Measurements from ENCODE around the gene RBM47.
"Not testable (repeated sequence)": the region's sequence is repeated elsewhere in the genome, so short reads cannot be mapped to it uniquely, and the experiment has no call there.

The RBM47 gene

GRCh38 chr4:40441430-40441829 is 188.2 kb downstream of the RBM47 start:
- DNase-seq (ENCODE audit: low read depth) = no peak

- no peak for DNase-seq (ENCODE audit: low read depth)
Measured at GRCh38 chr4:40439519-40439918, 190.1 kb downstream of the RBM47 start.

- no peak for DNase-seq (ENCODE audit: low read depth)
Measured at GRCh38 chr4:40438384-40439026, 191.2 kb downstream of the RBM47 start.

GRCh38 chr4:40437741-40438383 is 191.8 kb downstream of the RBM47 start:
- DNase-seq (ENCODE audit: low read depth) = no peak

- DNase-seq (ENCODE audit: low read depth) = not testable (repeated sequence)
Measured at GRCh38 chr4:40435306-40435705, 194.4 kb downstream of the RBM47 start.

- no peak for DNase-seq (ENCODE audit: low read depth)
Measured at GRCh38 chr4:40434126-40434687, 195.5 kb downstream of the RBM47 start.

- no peak for DNase-seq (ENCODE audit: low read depth)
Measured at GRCh38 chr4:40432504-40432903, 197.2 kb downstream of the RBM47 start.

GRCh38 chr4:40427871-40428270 is 201.8 kb downstream of the RBM47 start:
- not testable (repeated sequence) for DNase-seq (ENCODE audit: low read depth)

- no peak for DNase-seq (ENCODE audit: low read depth)
Measured at GRCh38 chr4:40427128-40427527, 202.5 kb downstream of the RBM47 start.

- DNase-seq (ENCODE audit: low read depth) = no peak
Measured at GRCh38 chr4:40425799-40426574, 203.7 kb downstream of the RBM47 start.

GRCh38 chr4:40423735-40424134 is 205.9 kb downstream of the RBM47 start:
- DNase-seq (ENCODE audit: low read depth) = peak; percentile 81

GRCh38 chr4:40421839-40422708 is 207.6 kb downstream of the RBM47 start:
- DNase-seq (ENCODE audit: low read depth) = no peak

GRCh38 chr4:40419231-40419912 is 210.3 kb downstream of the RBM47 start:
- no peak for DNase-seq (ENCODE audit: low read depth)

GRCh38 chr4:40418430-40419230 is 211.0 kb downstream of the RBM47 start:
- no peak for DNase-seq (ENCODE audit: low read depth)

GRCh38 chr4:40417941-40418340 is 211.7 kb downstream of the RBM47 start:
- no peak for DNase-seq (ENCODE audit: low read depth)

- no peak for DNase-seq (ENCODE audit: low read depth)
Measured at GRCh38 chr4:40414673-40415072, 215.0 kb downstream of the RBM47 start.

- no peak for DNase-seq (ENCODE audit: low read depth)
Measured at GRCh38 chr4:40412866-40413795, 216.5 kb downstream of the RBM47 start.

- DNase-seq (ENCODE audit: low read depth) = no peak
Measured at GRCh38 chr4:40412388-40412787, 217.3 kb downstream of the RBM47 start.

- peak; percentile 70 for DNase-seq (ENCODE audit: low read depth)
Measured at GRCh38 chr4:40409835-40410234, 219.8 kb downstream of the RBM47 start.
